A549 (cell line): ENCODE data around the gene RUVBL2. TPM values are rescaled to one million over a fixed set of nuclear protein-coding genes. Genes with fewer than 3 reads are reported as not detected.

Experiments used
- CBX8 ChIP-seq: fragments of 200-600 bp; sonication (generic); IDR thresholded peaks from 2 replicates; pipeline ENCODE4 v1.6.1; 2016
- CEBPB ChIP-seq, 2 experiments: fragments of >200 bp in 1 of 2; sonication (Bioruptor Twin) in 1 of 2; formaldehyde crosslinking in 1 of 2; IDR thresholded peaks; 2 replicates each; pipeline ENCODE4 v1.6.1; 2012 to 2016
- CHD2 ChIP-seq: fragments of 150-350 bp; IDR thresholded peaks from 2 replicates; pipeline ENCODE4 v1.6.1; 2014; ENCODE audit warnings: low read length; ENCODE audit not compliant: partially characterized antibody
- CTCF ChIP-seq: fragments of >200 bp; sonication (Bioruptor Twin); formaldehyde crosslinking; IDR thresholded peaks from 3 replicates; pipeline ENCODE4 v1.5.1; 2016
- E2F6 ChIP-seq: IDR thresholded peaks from 2 replicates; pipeline ENCODE4 v1.6.1; 2012; ENCODE audit warnings: low read depth, borderline replicate concordance
- EHF ChIP-seq: fragments of 250-450 bp; sonication (Bioruptor Pico); IDR thresholded peaks from 2 replicates; pipeline ENCODE4 v1.5.0; 2020; ENCODE audit warnings: mild to moderate bottlenecking
- EHMT2 ChIP-seq: fragments of 200-600 bp; sonication (generic); IDR thresholded peaks from 2 replicates; pipeline ENCODE4 v1.6.1; 2016; ENCODE audit warnings: antibody characterized with exemption, low read depth, mild to moderate bottlenecking, moderate library complexity
- EP300 ChIP-seq, 2 experiments: fragments of >200 bp; sonication (Bioruptor Twin); formaldehyde crosslinking; IDR thresholded peaks; 2 replicates in 1 of 2; 3 replicates in 1 of 2; pipeline ENCODE4 v1.6.1; 2016 to 2017
- FOSB ChIP-seq: fragments of 250-450 bp; sonication (Bioruptor Pico); IDR thresholded peaks from 2 replicates; pipeline ENCODE4 v1.5.0; 2020; ENCODE audit warnings: mild to moderate bottlenecking, moderate library complexity
- FOSL2 ChIP-seq, 2 experiments: fragments of 450-650 bp in 1 of 2; fragments of >200 bp in 1 of 2; sonication (Bioruptor Twin) in 1 of 2; formaldehyde crosslinking; IDR thresholded peaks; 2 replicates each; pipeline versions ENCODE4 v1.5.0 to v1.6.1; 2016 to 2020; ENCODE audit warnings: mild to moderate bottlenecking in 1 of 2, moderate library complexity in 1 of 2
- FOXS1 ChIP-seq: fragments of 250-450 bp; sonication (Bioruptor Pico); IDR thresholded peaks from 2 replicates; pipeline ENCODE4 v1.5.0; 2020; ENCODE audit warnings: mild to moderate bottlenecking, moderate library complexity
- GATA3 ChIP-seq: IDR thresholded peaks from 2 replicates; pipeline ENCODE4 v1.6.1; 2012; ENCODE audit warnings: borderline replicate concordance
- HOXA7 ChIP-seq: fragments of 250-450 bp; sonication (Bioruptor Pico); IDR thresholded peaks from 2 replicates; pipeline ENCODE4 v1.5.0; 2020; ENCODE audit warnings: mild to moderate bottlenecking, moderate library complexity
- HOXB13 ChIP-seq: fragments of 250-450 bp; sonication (Bioruptor Pico); IDR thresholded peaks from 2 replicates; pipeline ENCODE4 v1.5.0; 2020; ENCODE audit warnings: low read depth, mild to moderate bottlenecking, moderate library complexity
- JUN ChIP-seq, 2 experiments: fragments of >200 bp; sonication (Bioruptor Twin); formaldehyde crosslinking; IDR thresholded peaks; 2 replicates in 1 of 2; 3 replicates in 1 of 2; pipeline ENCODE4 v1.6.1; 2016 to 2017
- JUNB ChIP-seq: fragments of >200 bp; sonication (Bioruptor Twin); formaldehyde crosslinking; IDR thresholded peaks from 2 replicates; pipeline ENCODE4 v1.6.1; 2016
- KDM1A ChIP-seq: fragments of 200-600 bp; sonication (generic); IDR thresholded peaks from 2 replicates; pipeline ENCODE4 v1.6.1; 2016; ENCODE audit warnings: low read depth, mild to moderate bottlenecking
- MAFK ChIP-seq: fragments of 450-650 bp; IDR thresholded peaks from 2 replicates; pipeline ENCODE4 v1.6.1; 2014; ENCODE audit not compliant: partially characterized antibody
- MYC ChIP-seq: IDR thresholded peaks from 2 replicates; pipeline ENCODE4 v1.6.1; 2012; ENCODE audit warnings: mild to moderate bottlenecking, inconsistent platforms, low read length, improper control_type of control experiment, borderline replicate concordance
- NPAS2 ChIP-seq: fragments of 250-450 bp; sonication (Bioruptor Pico); IDR thresholded peaks from 2 replicates; pipeline ENCODE4 v1.8.0; 2022; ENCODE audit warnings: mild to moderate bottlenecking, moderate library complexity, borderline replicate concordance
- NR3C1 ChIP-seq: fragments of >200 bp; sonication (Bioruptor Twin); formaldehyde crosslinking; IDR thresholded peaks from 3 replicates; pipeline ENCODE4 v1.6.1; 2017
- POLR2A ChIP-seq: IDR thresholded peaks from 2 replicates; pipeline ENCODE4 v1.6.1; 2012; ENCODE audit warnings: mild to moderate bottlenecking, low read length
- POLR2AphosphoS2 ChIP-seq: conservative IDR thresholded peaks from 2 replicates; pipeline ENCODE4 v1.6.1; 2012; ENCODE audit warnings: low read length, improper control_type of control experiment, inconsistent platforms
- RARB ChIP-seq: fragments of 250-450 bp; sonication (Bioruptor Pico); IDR thresholded peaks from 2 replicates; pipeline ENCODE4 v1.8.0; 2021; ENCODE audit warnings: mild to moderate bottlenecking, moderate library complexity
- RFX5 ChIP-seq: fragments of 450-650 bp; IDR thresholded peaks from 2 replicates; pipeline ENCODE4 v1.7.1; 2014; ENCODE audit warnings: antibody characterized with exemption, mild to moderate bottlenecking, moderate library complexity
- RNF2 ChIP-seq: fragments of 200-600 bp; sonication (generic); IDR thresholded peaks from 2 replicates; pipeline ENCODE4 v1.6.1; 2016; ENCODE audit warnings: low read depth, mild to moderate bottlenecking, antibody characterized with exemption, moderate library complexity, borderline replicate concordance
- SREBF2 ChIP-seq: fragments of 450-650 bp; IDR thresholded peaks from 2 replicates; pipeline ENCODE4 v1.6.1; 2014; ENCODE audit warnings: mild to moderate bottlenecking, moderate library complexity
- TFCP2L1 ChIP-seq: fragments of 250-450 bp; sonication (Bioruptor Pico); IDR thresholded peaks from 2 replicates; pipeline ENCODE4 v1.5.0; 2021; ENCODE audit warnings: mild to moderate bottlenecking
- ZC3H11A ChIP-seq: fragments of 450-650 bp; IDR thresholded peaks from 2 replicates; pipeline ENCODE4 v1.6.1; 2014; ENCODE audit warnings: antibody characterized with exemption, mild to moderate bottlenecking
- polyA plus RNA-seq, 4 experiments: library from polyadenylated mRNA; depleted of rRNA in 3 of 4; stranded (reverse); fragments of >200 nt; fragmentation: RNase III in 1 of 4; extraction: RNeasy Plus Mini Kit Qiagen cat#74134 plus additional on column Dnase treatment in 1 of 4; gene quantifications; 2 replicates in 3 of 4; 3 replicates in 1 of 4; pipeline ENCODE4 v1.2.3, GENCODE V29; 2011 to 2017
- TF ChIP-seq, protein P1 (sequence below): fragments of 450-650 bp; IDR thresholded peaks from 2 replicates; pipeline ENCODE4 v1.6.1; 2014; ENCODE audit warnings: antibody characterized with exemption

The RUVBL2 gene
- polyA plus RNA-seq, 2 of the 4 experiments (the other 2 are of a cell fraction), result 186 to 225 TPM

DNA sequence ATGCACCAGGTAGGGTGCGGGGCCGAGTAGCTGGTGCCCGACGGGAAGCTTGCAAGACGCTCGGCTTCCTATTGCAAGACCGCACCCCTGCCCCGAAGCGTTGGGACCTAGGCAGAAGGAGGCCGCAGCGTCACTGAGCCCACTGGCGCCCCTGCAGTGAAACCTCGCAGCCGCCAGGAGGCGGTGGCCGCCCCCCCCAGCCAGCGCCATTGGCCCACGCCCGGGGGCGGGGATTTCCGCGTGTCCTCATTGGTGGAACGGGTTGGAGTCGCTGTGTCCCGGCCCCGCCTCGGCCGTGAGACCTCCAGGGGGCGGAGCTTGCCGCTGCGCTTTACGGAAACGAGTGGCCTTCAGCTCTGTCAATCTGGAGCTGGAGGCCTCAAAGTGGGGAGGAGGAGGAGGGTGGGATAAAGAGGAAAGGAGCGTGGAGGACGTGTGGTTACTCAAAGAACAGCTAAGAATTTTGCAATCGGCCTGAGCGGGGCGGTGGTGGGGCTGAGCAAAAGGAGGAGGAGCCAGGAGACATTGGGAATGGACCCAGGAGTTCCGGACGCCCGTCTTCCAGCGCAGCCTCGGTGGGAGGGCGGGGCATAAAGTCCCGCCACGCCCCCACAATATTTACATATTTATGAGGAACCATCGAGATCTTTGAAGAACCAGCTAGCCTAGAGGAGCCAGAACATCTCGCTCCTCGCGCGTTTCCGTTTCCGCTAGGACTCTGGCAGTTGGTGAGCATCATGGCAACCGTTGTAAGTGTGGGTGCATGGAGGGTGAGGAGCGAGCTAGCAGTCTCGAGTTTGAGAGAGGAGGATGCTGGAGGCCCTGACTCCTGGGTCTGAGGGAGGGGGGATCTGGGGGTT, at the start of gene RUVBL2, which contains the start of gene GYS1 (continued):
- TF ChIP-seq MYC, result 0 out of 2 replicates have a peak, but pooled peaks have one; percentile 21
- TF ChIP-seq EHF (CRISPR knock-in tag), result no peak
- no peak for TF ChIP-seq EP300 (IDR thresholded peaks at IDR 0.05)
- TF ChIP-seq CTCF, result peak; percentile 82
- no peak for TF ChIP-seq FOSB (CRISPR knock-in tag)
- TF ChIP-seq FOXS1 (CRISPR knock-in tag), result no peak
- no peak for TF ChIP-seq RNF2
- no peak for TF ChIP-seq SREBF2
- TF ChIP-seq EHMT2, result no peak
- TF ChIP-seq ZC3H11A, result no peak
- TF ChIP-seq RFX5, result peak; percentile 61; the same call in 1 of the 2 replicates
- peak in 1 of 2 experiments; percentile 49; a peak in 3 of 5 replicates for TF ChIP-seq JUN (IDR thresholded peaks at IDR 0.05)
- no peak for TF ChIP-seq HOXB13 (CRISPR knock-in tag)
- TF ChIP-seq E2F6, result peak; percentile 38; the same call in 1 of the 2 replicates
- no peak for TF ChIP-seq CBX8
- TF ChIP-seq POLR2A, result peak; percentile 92
- TF ChIP-seq RARB (CRISPR knock-in tag), result no peak
- TF ChIP-seq GATA3, result no peak
- peak; percentile 71 for TF ChIP-seq CHD2
- TF ChIP-seq HOXA7 (CRISPR knock-in tag), result no peak
- no peak for TF ChIP-seq KDM1A
- no peak for TF ChIP-seq NPAS2
- TF ChIP-seq NR3C1, result no peak
- TF ChIP-seq, protein P1, sequence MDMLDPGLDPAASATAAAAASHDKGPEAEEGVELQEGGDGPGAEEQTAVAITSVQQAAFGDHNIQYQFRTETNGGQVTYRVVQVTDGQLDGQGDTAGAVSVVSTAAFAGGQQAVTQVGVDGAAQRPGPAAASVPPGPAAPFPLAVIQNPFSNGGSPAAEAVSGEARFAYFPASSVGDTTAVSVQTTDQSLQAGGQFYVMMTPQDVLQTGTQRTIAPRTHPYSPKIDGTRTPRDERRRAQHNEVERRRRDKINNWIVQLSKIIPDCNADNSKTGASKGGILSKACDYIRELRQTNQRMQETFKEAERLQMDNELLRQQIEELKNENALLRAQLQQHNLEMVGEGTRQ, result no peak
- TF ChIP-seq CEBPB (IDR thresholded peaks at IDR 0.05), result peak in 1 of 2 experiments; percentile 88; a peak in 2 of 4 replicates
- no peak for TF ChIP-seq MAFK
- no peak for TF ChIP-seq POLR2AphosphoS2
- no peak for TF ChIP-seq JUNB
- no peak for TF ChIP-seq TFCP2L1 (CRISPR knock-in tag)
- no peak for TF ChIP-seq FOSL2 (IDR thresholded peaks at IDR 0.05)
- no peak for TF ChIP-seq FOSL2 (CRISPR knock-in tag; IDR thresholded peaks at IDR 0.05)
